K562 (cell line): ENCODE data around the gene ALDH9A1. TPM values are rescaled to one million over a fixed set of nuclear protein-coding genes. Genes with fewer than 3 reads are reported as not detected.

ENCODE experiments used
- ATAC-seq: fragments of 200-7000 bp; cut with Tn5 transposase; 3 replicates; pipeline ENCODE4 v1.9.1; 2020; ENCODE audit warnings: moderate library complexity
- BruUV-seq: library from RNA; stranded (reverse); fragments of 400-500 nt; replicated peaks from 2 replicates; lab custom pipeline; 2021; lab: Mats Ljungman, UMichigan
- CTCF ChIA-PET: fragments of 300-600 bp; formaldehyde crosslinking; extraction: SDS; loops from one replicate; lab custom pipeline; 2021; ENCODE audit warnings: low intra/inter-chr PET ratio; lab: Yijun Ruan, JAX
- POLR2A ChIA-PET: fragments of 300-600, 350-650 bp; sonication (Branson Sonifier 250); formaldehyde crosslinking; extraction: SDS; loops from one replicate; lab custom pipeline; 2021; ENCODE audit warnings: antibody characterized with exemption, inconsistent platforms; lab: Yijun Ruan, JAX
- DNase-seq, 4 experiments: peaks; one replicate each; pipeline versions ENCODE4 v3.0.0 to v3.0.0-alpha.2; 2011 to 2018; ENCODE audit warnings: low spot score in 3 of 4, mixed read lengths in 3 of 4; ENCODE audit errors: extremely low read depth in 1 of 4
- FAIRE-seq: peaks from 2 replicates; lab custom pipeline; 2011; peaks lifted over from hg19 to GRCh38; lab: Jason Lieb, UNC
- H2AFZ ChIP-seq: 2 replicates; pipeline ENCODE4 v1.6.0; 2011; ENCODE audit warnings: low read depth, low read length, control low read depth, inconsistent platforms
- H3K27ac ChIP-seq: fragments of 200-600 bp; 3 replicates; pipeline ENCODE4 v1.8.0; 2011; ENCODE audit warnings: low read depth, mild to moderate bottlenecking, control low read depth, inconsistent platforms, low read length, moderate library complexity, mixed read lengths; ENCODE audit errors: extremely low read depth
- H3K27me3 ChIP-seq, 2 experiments: fragments of 300-600 bp in 1 of 2; 2 replicates in 1 of 2; 3 replicates in 1 of 2; pipeline versions ENCODE4 v1.6.0 to v1.8.0; 2011; ENCODE audit warnings: inconsistent platforms in 2 of 2, low read length in 2 of 2, mild to moderate bottlenecking in 1 of 2, mixed read lengths in 1 of 2, moderate library complexity in 1 of 2; ENCODE audit not compliant: control insufficient read depth in 2 of 2, insufficient read depth in 2 of 2
- H3K36me3 ChIP-seq: fragments of 300-600 bp; 3 replicates; pipeline ENCODE4 v1.8.0; 2011; ENCODE audit warnings: mild to moderate bottlenecking, low read length, inconsistent platforms; ENCODE audit not compliant: control insufficient read depth, insufficient read depth
- H3K4me1 ChIP-seq, 2 experiments: fragments of 200-600 bp in 1 of 2; replicated peaks in 1 of 2; 2 replicates in 1 of 2; 3 replicates in 1 of 2; pipeline versions ENCODE4 v1.5.1 to v1.8.0; 2011; ENCODE audit warnings: inconsistent platforms in 2 of 2, low read length in 2 of 2, mild to moderate bottlenecking in 1 of 2, mixed read lengths in 1 of 2, moderate library complexity in 1 of 2; ENCODE audit not compliant: control insufficient read depth in 2 of 2, insufficient read depth in 2 of 2
- H3K4me2 ChIP-seq: 2 replicates; pipeline ENCODE4 v1.6.1; 2011; ENCODE audit warnings: low read length, control low read depth, inconsistent platforms, mixed read lengths; ENCODE audit not compliant: insufficient read depth
- H3K4me3 ChIP-seq: fragments of 200-600 bp; sonication (generic), shearing (Covaris generic); 2 replicates; pipeline ENCODE4 v1.5.1; 2016; ENCODE audit warnings: control low read depth, inconsistent platforms
- H3K79me2 ChIP-seq: fragments of 200-600 bp; 3 replicates; pipeline ENCODE4 v1.8.0; 2011; ENCODE audit warnings: low read length, inconsistent platforms; ENCODE audit not compliant: control insufficient read depth, insufficient read depth
- H3K9ac ChIP-seq, 2 experiments: 2 replicates each; pipeline versions ENCODE4 v1.6.0 to v1.6.1; 2011; ENCODE audit warnings: low read depth in 2 of 2, low read length in 2 of 2, control low read depth in 1 of 2, inconsistent platforms in 1 of 2, mild to moderate bottlenecking in 1 of 2, mixed read lengths in 1 of 2; ENCODE audit not compliant: insufficient read depth in 1 of 2
- H3K9me1 ChIP-seq: one replicate; pipeline ENCODE4 v1.6.0; 2011; ENCODE audit warnings: inconsistent platforms, mild to moderate bottlenecking, low read length, moderate library complexity; ENCODE audit not compliant: control insufficient read depth, insufficient read depth
- H3K9me3 ChIP-seq: replicated peaks from 2 replicates; pipeline ENCODE4 v1.5.1; 2011; ENCODE audit warnings: low read depth, low read length, inconsistent platforms; ENCODE audit not compliant: control insufficient read depth, insufficient read depth
- H4K20me1 ChIP-seq: replicated peaks from 2 replicates; pipeline ENCODE4 v1.6.1; 2011; ENCODE audit warnings: low read length, inconsistent platforms, mixed read lengths; ENCODE audit not compliant: control insufficient read depth, insufficient read depth
- FUS ChIP-seq: fragments of 200-400 bp; formaldehyde crosslinking; optimal IDR thresholded peaks from 2 replicates; pipeline ENCODE3; 2017; ENCODE audit warnings: low read depth, low read length
- KDM2B ChIP-seq: fragments of 250-450 bp; sonication (Bioruptor Pico); IDR thresholded peaks from 2 replicates; pipeline ENCODE4 v1.8.0; 2021; ENCODE audit warnings: mild to moderate bottlenecking, moderate library complexity
- MIER1 ChIP-seq: fragments of 450-650 bp; IDR thresholded peaks from 2 replicates; pipeline ENCODE4 v1.6.1; 2016; ENCODE audit warnings: antibody characterized with exemption, mild to moderate bottlenecking, low read depth
- NR2C2 ChIP-seq, 2 experiments: fragments of 200-800 bp in 1 of 2; sonication (Bioruptor generic) in 1 of 2; sonication (generic) in 1 of 2; formaldehyde crosslinking in 1 of 2; IDR thresholded peaks; 2 replicates each; pipeline versions ENCODE4 v1.6.1 to v1.8.0; 2016 to 2022; ENCODE audit warnings: mild to moderate bottlenecking in 1 of 2, missing compliant biosample characterization in 1 of 2, missing genetic modification characterization in 1 of 2, missing genetic modification reagents in 1 of 2
- SIN3A ChIP-seq, 2 experiments: fragments of 150-350 bp in 1 of 2; IDR thresholded peaks; 2 replicates each; pipeline ENCODE4 v1.6.1; 2011 to 2016; ENCODE audit warnings: borderline replicate concordance in 2 of 2, low read depth in 2 of 2, low read length in 2 of 2, mild to moderate bottlenecking in 2 of 2, moderate library complexity in 2 of 2; ENCODE audit not compliant: control insufficient read depth in 1 of 2
- ZBTB34 ChIP-seq: fragments of 250-450 bp; sonication (Bioruptor Pico); IDR thresholded peaks from 2 replicates; pipeline ENCODE4 v1.8.0; 2021; ENCODE audit warnings: mild to moderate bottlenecking, moderate library complexity
- ZBTB49 ChIP-seq: sonication (generic); formaldehyde crosslinking; IDR thresholded peaks from 2 replicates; pipeline ENCODE4 v1.8.0; 2022; ENCODE audit warnings: missing genetic modification reagents, mild to moderate bottlenecking, borderline replicate concordance
- ZFP30 ChIP-seq: fragments of 250-450 bp; sonication (Bioruptor Pico); IDR thresholded peaks from 2 replicates; pipeline ENCODE4 v1.8.0; 2022; ENCODE audit warnings: moderate library complexity, mild to moderate bottlenecking, inconsistent platforms, borderline replicate concordance
- ZNF121 ChIP-seq: sonication (generic); formaldehyde crosslinking; conservative IDR thresholded peaks from 2 replicates; pipeline ENCODE4 v1.8.0; 2022; ENCODE audit warnings: missing genetic modification reagents
- ZNF232 ChIP-seq: sonication (generic); formaldehyde crosslinking; IDR thresholded peaks from 2 replicates; pipeline ENCODE4 v1.8.0; 2022; ENCODE audit warnings: mild to moderate bottlenecking, missing genetic modification reagents
- ZNF263 ChIP-seq: sonication (generic); formaldehyde crosslinking; IDR thresholded peaks from 2 replicates; pipeline ENCODE4 v1.8.0; 2022; ENCODE audit warnings: mild to moderate bottlenecking, missing genetic modification reagents, borderline replicate concordance
- ZNF431 ChIP-seq: sonication (generic); formaldehyde crosslinking; IDR thresholded peaks from 2 replicates; pipeline ENCODE4 v1.8.0; 2022; ENCODE audit warnings: mild to moderate bottlenecking, missing genetic modification reagents
- WGBS: fragments of 100-300 bp; shearing (Covaris generic); methylation state at CpG from one replicate; pipeline ENCODE4 v1.1.6; 2016; ENCODE audit warnings: low coverage, mixed read lengths; ENCODE audit not compliant: insufficient coverage; ENCODE audit errors: missing lambda C conversion rate; 5-methylcytosine and 5-hydroxymethylcytosine counted together
- in situ Hi-C: fragments of 300-500 bp; cut with MboI; formaldehyde crosslinking; loops from 4 replicates; pipeline ENCODE4 v1.15.0; 2018; ENCODE audit warnings: inconsistent platforms, mixed read lengths
- intact Hi-C: fragments of 100-400 bp; cut with micrococcal nuclease; formaldehyde crosslinking; loops from 2 replicates; pipeline ENCODE4 v1.14.2; 2022
- polyA plus RNA-seq, 8 experiments: library from polyadenylated mRNA; depleted of rRNA in 4 of 8; stranded (reverse) in 5 of 8; unstranded in 3 of 8; fragments of >200 nt; fragmentation: Nextera tagmentation in 2 of 8; fragmentation: Illumina TruSeq in 1 of 8; extraction: Ambion mirVana in 2 of 8; extraction: Trizol in 1 of 8; gene quantifications; 2 replicates each; pipeline versions ENCODE4 v1.2.1 to v1.2.3, GENCODE V29; 2011 to 2014; ENCODE audit warnings: inconsistent platforms in 1 of 8, missing spikeins in 1 of 8
- total RNA-seq, 7 experiments: library from RNA; depleted of rRNA in 6 of 7; stranded (reverse); fragments of >200 nt in 6 of 7; fragmentation: Illumina TruSeq in 2 of 7; extraction: Trizol in 2 of 7; gene quantifications; 2 replicates each; pipeline versions ENCODE4 v1.2.1 to v1.2.3, GENCODE V29; 2011 to 2021; ENCODE audit warnings: low replicate concordance in 1 of 7
- TF ChIP-seq, protein P1 (sequence below): sonication (generic); formaldehyde crosslinking; IDR thresholded peaks from 2 replicates; pipeline ENCODE4 v1.8.1; 2022; ENCODE audit warnings: missing genetic modification reagents
- TF ChIP-seq, protein P2 (sequence below): fragments of 250-450 bp; sonication (Bioruptor Pico); IDR thresholded peaks from 2 replicates; pipeline ENCODE4 v1.4.0; 2020; ENCODE audit warnings: mild to moderate bottlenecking, moderate library complexity, borderline replicate concordance

The ALDH9A1 gene
- total and polyA plus RNA-seq, 9 of the 15 experiments (the other 6 are each of a cell fraction or from before 2014, with no cell fraction given) = 26.5 to 54.3 (median 39.2) TPM

DNA sequence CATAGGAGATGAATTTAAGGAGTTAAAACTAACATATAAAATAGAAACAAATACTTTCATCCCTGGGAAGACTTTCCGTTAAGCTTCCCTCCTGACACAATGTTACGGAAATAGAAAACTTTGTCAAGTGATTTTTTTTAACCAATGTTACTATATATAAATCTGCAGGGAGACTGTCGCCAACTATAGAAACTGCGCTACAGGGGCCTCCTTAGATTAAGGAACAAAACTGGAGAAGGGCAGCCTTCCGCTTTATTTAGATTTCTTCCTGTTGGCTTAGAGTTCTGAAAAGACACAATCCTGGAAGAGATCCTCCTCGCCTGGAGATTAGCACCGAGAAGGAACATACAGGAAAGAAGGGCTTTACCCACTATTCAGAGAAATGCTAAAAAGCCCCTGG lies 65.9 kb downstream of the ALDH9A1 start:
- in situ Hi-C loops = no loop called here
- POLR2A ChIA-PET = interaction anchor here (0.6 to 1.4 kb wide), 4 partner anchors 9 to 65 kb away, joined by 3 to 7 read pairs (median 4); no protein-coding TSS in a partner anchor
- peaks cover 13 to 30% of the 10 kb centered on the region in 2 experiments; a peak in 4 of 5 replicates for H3K4me1 ChIP-seq
- CTCF ChIA-PET = no interaction called here
- no peaks in the 10 kb centered on the region; the same call in 2 of the 3 replicates for H3K36me3 ChIP-seq
- no peak overlapping the region for H2AFZ ChIP-seq
- 63% methylated on average over 7 of the region's 7 CpGs for WGBS
- intact Hi-C loops = no loop called here
- no peaks in the 10 kb centered on the region for H3K27me3 ChIP-seq
- no peak overlapping the region for H3K27ac ChIP-seq
- H3K9me1 ChIP-seq = no peaks in the 10 kb centered on the region
- no TSS peak for BruUV-seq
- H3K9ac ChIP-seq = no peak overlapping the region
- no peak for FAIRE-seq
- peak overlapping the region; percentile 97; the same call in 1 of the 2 replicates for H3K4me2 ChIP-seq
- no peaks in the 10 kb centered on the region for H4K20me1 ChIP-seq
- H3K4me3 ChIP-seq = peak overlapping the region; percentile 74; the same call in 1 of the 2 replicates
- peaks cover 26% of the 10 kb centered on the region; the same call in 2 of the 3 replicates for H3K79me2 ChIP-seq
- DNase-seq = no peak
- no peak for ATAC-seq
- no peaks in the 10 kb centered on the region for H3K9me3 ChIP-seq
- no peak for TF ChIP-seq ZNF431 (CRISPR knock-in tag)
- TF ChIP-seq, protein P1, sequence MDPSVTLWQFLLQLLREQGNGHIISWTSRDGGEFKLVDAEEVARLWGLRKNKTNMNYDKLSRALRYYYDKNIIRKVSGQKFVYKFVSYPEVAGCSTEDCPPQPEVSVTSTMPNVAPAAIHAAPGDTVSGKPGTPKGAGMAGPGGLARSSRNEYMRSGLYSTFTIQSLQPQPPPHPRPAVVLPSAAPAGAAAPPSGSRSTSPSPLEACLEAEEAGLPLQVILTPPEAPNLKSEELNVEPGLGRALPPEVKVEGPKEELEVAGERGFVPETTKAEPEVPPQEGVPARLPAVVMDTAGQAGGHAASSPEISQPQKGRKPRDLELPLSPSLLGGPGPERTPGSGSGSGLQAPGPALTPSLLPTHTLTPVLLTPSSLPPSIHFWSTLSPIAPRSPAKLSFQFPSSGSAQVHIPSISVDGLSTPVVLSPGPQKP (CRISPR knock-in tag) = no peak
- TF ChIP-seq ZFP30 = no peak
- TF ChIP-seq NR2C2 (CRISPR knock-in tag; IDR thresholded peaks at IDR 0.05) = no peak
- TF ChIP-seq NR2C2 (tag; IDR thresholded peaks at IDR 0.05) = no peak
- no peak for TF ChIP-seq ZNF121 (CRISPR knock-in tag)
- TF ChIP-seq ZNF232 (CRISPR knock-in tag) = no peak
- no peak for TF ChIP-seq SIN3A (IDR thresholded peaks at IDR 0.05; ENCODE audit: borderline replicate concordance in 2 of 2, control insufficient read depth in 1 of 2, low read depth in 2 of 2, low read length in 2 of 2)
- TF ChIP-seq ZNF263 = no peak
- TF ChIP-seq MIER1 = no peak
- no peak for TF ChIP-seq FUS
- TF ChIP-seq, protein P2, sequence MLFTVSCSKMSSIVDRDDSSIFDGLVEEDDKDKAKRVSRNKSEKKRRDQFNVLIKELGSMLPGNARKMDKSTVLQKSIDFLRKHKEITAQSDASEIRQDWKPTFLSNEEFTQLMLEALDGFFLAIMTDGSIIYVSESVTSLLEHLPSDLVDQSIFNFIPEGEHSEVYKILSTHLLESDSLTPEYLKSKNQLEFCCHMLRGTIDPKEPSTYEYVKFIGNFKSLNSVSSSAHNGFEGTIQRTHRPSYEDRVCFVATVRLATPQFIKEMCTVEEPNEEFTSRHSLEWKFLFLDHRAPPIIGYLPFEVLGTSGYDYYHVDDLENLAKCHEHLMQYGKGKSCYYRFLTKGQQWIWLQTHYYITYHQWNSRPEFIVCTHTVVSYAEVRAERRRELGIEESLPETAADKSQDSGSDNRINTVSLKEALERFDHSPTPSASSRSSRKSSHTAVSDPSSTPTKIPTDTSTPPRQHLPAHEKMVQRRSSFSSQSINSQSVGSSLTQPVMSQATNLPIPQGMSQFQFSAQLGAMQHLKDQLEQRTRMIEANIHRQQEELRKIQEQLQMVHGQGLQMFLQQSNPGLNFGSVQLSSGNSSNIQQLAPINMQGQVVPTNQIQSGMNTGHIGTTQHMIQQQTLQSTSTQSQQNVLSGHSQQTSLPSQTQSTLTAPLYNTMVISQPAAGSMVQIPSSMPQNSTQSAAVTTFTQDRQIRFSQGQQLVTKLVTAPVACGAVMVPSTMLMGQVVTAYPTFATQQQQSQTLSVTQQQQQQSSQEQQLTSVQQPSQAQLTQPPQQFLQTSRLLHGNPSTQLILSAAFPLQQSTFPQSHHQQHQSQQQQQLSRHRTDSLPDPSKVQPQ (CRISPR knock-in tag) = no peak
- TF ChIP-seq ZBTB34 (CRISPR knock-in tag) = no peak
- TF ChIP-seq KDM2B (CRISPR knock-in tag) = no peak
- TF ChIP-seq ZBTB49 (CRISPR knock-in tag) = no peak
